Prostate gland (tissue), 2 donors: Measurements from ENCODE around the gene ZFHX3.

ENCODE experiments used
- CTCF ChIP-seq, 4 experiments: fragments of 200-600 bp in 2 of 4; fragments of 450-650 bp in 2 of 4; sonication (generic) in 2 of 4; IDR thresholded peaks; 1 replicate in 3 of 4; 2 replicates in 1 of 4; pipeline ENCODE4 v1.5.1; 2016 to 2019; ENCODE audit warnings: antibody characterized with exemption in 4 of 4, mild to moderate bottlenecking in 2 of 4, moderate library complexity in 2 of 4
- POLR2A ChIP-seq: fragments of 450-650 bp; IDR thresholded peaks from one replicate; pipeline ENCODE4 v1.6.1; 2016; ENCODE audit warnings: antibody characterized with exemption, mild to moderate bottlenecking
- POLR2AphosphoS5 ChIP-seq: sonication (generic); formaldehyde crosslinking; IDR thresholded peaks from one replicate; pipeline ENCODE4 v1.6.1; 2017; ENCODE audit warnings: antibody characterized with exemption

- TF ChIP-seq POLR2A = no peak
- no peak for TF ChIP-seq CTCF (IDR thresholded peaks at IDR 0.05)
- TF ChIP-seq POLR2AphosphoS5 = peak; percentile 0
Observed at GRCh38 chr16:72858665-72859493, 189.0 kb downstream of the ZFHX3 start.
